Activated CD8-positive, alpha-beta T cell treated with anti-CD3 and anti-CD28 coated beads for 36 hours (primary cell): ENCODE measurements around the gene ARHGEF26. TPM values are rescaled to one million over a fixed set of nuclear protein-coding genes. Genes with fewer than 3 reads are reported as not detected.

ENCODE experiments used
- ATAC-seq: fragments of 200-7000 bp; cut with Tn5 transposase; one replicate; pipeline ENCODE4 v1.10.0; 2021; ENCODE audit warnings: mild to moderate bottlenecking, moderate library complexity
- CTCF ChIA-PET: fragments of 350-600 bp; sonication (Branson Sonifier 250); formaldehyde crosslinking; loops from one replicate; lab custom pipeline; 2021; ENCODE audit warnings: antibody characterized with exemption; lab: Charles Lee
- POLR2A ChIA-PET: fragments of 350-600 bp; sonication (Branson Sonifier 250); formaldehyde crosslinking; loops from one replicate; lab custom pipeline; 2021; ENCODE audit warnings: antibody characterized with exemption; lab: Charles Lee
- DNase-seq: peaks from one replicate; pipeline ENCODE4 v3.0.0-alpha.2; 2020
- H3K27ac Mint-ChIP-seq: one replicate; pipeline ENCODE4 v1.8.0; 2021; ENCODE audit warnings: mild to moderate bottlenecking, mixed read lengths
- H3K27me3 Mint-ChIP-seq: one replicate; pipeline ENCODE4 v1.8.0; 2021; ENCODE audit warnings: mixed read lengths
- H3K36me3 Mint-ChIP-seq: one replicate; pipeline ENCODE4 v1.8.0; 2021; ENCODE audit warnings: low read depth, mixed read lengths
- H3K4me1 Mint-ChIP-seq: one replicate; pipeline ENCODE4 v1.8.0; 2021; ENCODE audit warnings: low read depth, mixed read lengths
- H3K4me3 Mint-ChIP-seq: one replicate; pipeline ENCODE4 v1.8.0; 2021; ENCODE audit warnings: mild to moderate bottlenecking, moderate library complexity, mixed read lengths
- H3K9me3 Mint-ChIP-seq: one replicate; pipeline ENCODE4 v1.8.0; 2021; ENCODE audit warnings: mixed read lengths
- CTCF ChIP-seq: fragments of 200-600 bp; IDR thresholded peaks from one replicate; pipeline ENCODE4 v1.8.0; 2022; ENCODE audit warnings: antibody characterized with exemption, mild to moderate bottlenecking
- intact Hi-C: fragments of 100-400 bp; cut with micrococcal nuclease; formaldehyde crosslinking; loops from one replicate; pipeline ENCODE4 v1.10.0; 2022
- total RNA-seq, 2 experiments: library from RNA; stranded (reverse); gene quantifications; one replicate each; pipeline ENCODE4 v1.2.3, GENCODE V29; 2021

ARHGEF26 gene
- total RNA-seq, 2 experiments from 2014 or later, result not detected

GRCh38 chr3:154241496-154241895 lies 120.3 kb downstream of the ARHGEF26 start:
- Mint-ChIP-seq H3K36me3 (no peaks in the 10 kb centered on the region), H3K4me3 (no peak overlapping the region), H3K4me1 (peaks cover 8% of the 10 kb centered on the region), H3K9me3 (no peaks in the 10 kb centered on the region), H3K27me3 (peaks cover 7% of the 10 kb centered on the region), H3K27ac (no peak overlapping the region)
- TF ChIP-seq CTCF, result no peak
- CTCF ChIA-PET, result no interaction called here
- intact Hi-C loops, result no loop called here
- ATAC-seq, result no peak
- POLR2A ChIA-PET, result no interaction called here
- DNase-seq, result no peak

GRCh38 chr3:154242766-154243165 lies 121.6 kb downstream of the ARHGEF26 start:
- peaks cover 6% of the 10 kb centered on the region for H3K36me3 Mint-ChIP-seq
- peaks cover 7% of the 10 kb centered on the region for H3K27me3 Mint-ChIP-seq
- no peak for TF ChIP-seq CTCF
- H3K4me3 Mint-ChIP-seq, result no peak overlapping the region
- intact Hi-C loops, result no loop called here
- CTCF ChIA-PET, result no interaction called here
- DNase-seq, result no peak
- H3K9me3 Mint-ChIP-seq, result no peaks in the 10 kb centered on the region
- H3K4me1 Mint-ChIP-seq, result peaks cover 4% of the 10 kb centered on the region
- POLR2A ChIA-PET, result no interaction called here
- no peak overlapping the region for H3K27ac Mint-ChIP-seq
- ATAC-seq, result no peak

- H3K36me3 Mint-ChIP-seq, result peaks cover 6% of the 10 kb centered on the region
- CTCF ChIA-PET, result no interaction called here
- DNase-seq (no peak), ATAC-seq (no peak)
- H3K9me3 Mint-ChIP-seq, result no peaks in the 10 kb centered on the region
- intact Hi-C loops, result no loop called here
- POLR2A ChIA-PET, result no interaction called here
- H3K4me1 Mint-ChIP-seq, result no peaks in the 10 kb centered on the region
- no peak overlapping the region for H3K4me3 Mint-ChIP-seq
- no peak overlapping the region for H3K27ac Mint-ChIP-seq
- H3K27me3 Mint-ChIP-seq, result peaks cover 7% of the 10 kb centered on the region
- no peak for TF ChIP-seq CTCF
These were observed 122.2 kb downstream of the ARHGEF26 start for GRCh38 chr3:154243353-154243752.

GRCh38 chr3:154244644-154245043 lies 123.5 kb downstream of the ARHGEF26 start:
- no peak overlapping the region for H3K4me3 Mint-ChIP-seq
- H3K27ac Mint-ChIP-seq, result no peak overlapping the region
- intact Hi-C loops, result no loop called here
- CTCF ChIA-PET, result no interaction called here
- H3K4me1 Mint-ChIP-seq, result no peaks in the 10 kb centered on the region
- H3K27me3 Mint-ChIP-seq, result peaks cover 2% of the 10 kb centered on the region
- no peaks in the 10 kb centered on the region for H3K9me3 Mint-ChIP-seq
- no peak for ATAC-seq
- no peak for DNase-seq
- POLR2A ChIA-PET, result no interaction called here
- peaks cover 12% of the 10 kb centered on the region for H3K36me3 Mint-ChIP-seq
- TF ChIP-seq CTCF, result no peak

- no peak overlapping the region for H3K27ac Mint-ChIP-seq
- ChIA-PET POLR2A (no interaction called here), CTCF (no interaction called here)
- H3K36me3 Mint-ChIP-seq, result peaks cover 34% of the 10 kb centered on the region
- ATAC-seq, result no peak
- intact Hi-C loops, result no loop called here
- no peak overlapping the region for H3K4me3 Mint-ChIP-seq
- no peaks in the 10 kb centered on the region for H3K4me1 Mint-ChIP-seq
- no peaks in the 10 kb centered on the region for H3K27me3 Mint-ChIP-seq
- H3K9me3 Mint-ChIP-seq, result no peaks in the 10 kb centered on the region
- no peak for TF ChIP-seq CTCF
- no peak for DNase-seq
These were observed 126.7 kb downstream of the ARHGEF26 start for GRCh38 chr3:154247806-154248415.
